NCI-H2196 (cell line): ENCODE data around the gene SORCS2.

ENCODE experiments used
- DNase-seq: peaks from one replicate; lab custom pipeline; 2025; ENCODE audit not compliant: unreplicated experiment; lab: John Stamatoyannopoulos, UW

The SORCS2 gene

DNA sequence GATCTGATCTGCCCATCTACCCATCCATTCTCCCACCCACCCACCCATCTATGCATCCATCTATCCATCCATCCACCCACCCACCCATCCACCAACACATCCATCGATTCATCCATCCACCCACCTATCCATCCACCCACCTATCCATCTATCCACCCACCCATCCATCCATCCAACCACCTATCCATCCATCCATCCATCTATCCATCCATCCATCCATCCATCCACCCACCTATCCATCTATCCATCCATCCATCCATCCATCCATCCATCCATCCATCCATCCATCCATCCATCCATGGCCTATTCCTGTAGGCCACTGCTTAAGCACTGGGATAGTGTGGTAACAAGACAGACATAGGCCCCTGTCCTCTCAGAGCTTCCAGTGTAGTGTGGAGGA lies 69.8 kb downstream of the SORCS2 start:
- no peak for DNase-seq

DNA sequence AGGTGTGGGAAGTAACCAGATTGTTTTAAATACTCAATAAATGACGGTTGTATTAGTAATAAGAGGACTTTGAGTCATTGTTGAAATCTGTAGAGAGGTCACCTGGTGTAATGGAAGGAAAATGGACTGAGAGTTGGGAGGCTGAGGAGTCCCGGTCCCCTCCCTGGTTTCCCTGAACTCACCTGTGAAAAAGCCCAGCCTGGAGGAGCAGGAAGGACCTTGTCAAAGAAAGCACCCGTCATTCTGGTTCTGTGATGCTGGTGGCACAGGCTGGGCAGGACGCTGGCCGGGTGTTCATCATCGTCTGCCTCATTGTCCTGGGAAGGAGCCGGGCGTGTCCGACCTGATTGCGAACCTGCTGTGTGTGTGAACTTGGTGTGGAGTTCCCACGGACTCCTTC lies 70.8 kb downstream of the SORCS2 start:
- DNase-seq, result no peak

DNA sequence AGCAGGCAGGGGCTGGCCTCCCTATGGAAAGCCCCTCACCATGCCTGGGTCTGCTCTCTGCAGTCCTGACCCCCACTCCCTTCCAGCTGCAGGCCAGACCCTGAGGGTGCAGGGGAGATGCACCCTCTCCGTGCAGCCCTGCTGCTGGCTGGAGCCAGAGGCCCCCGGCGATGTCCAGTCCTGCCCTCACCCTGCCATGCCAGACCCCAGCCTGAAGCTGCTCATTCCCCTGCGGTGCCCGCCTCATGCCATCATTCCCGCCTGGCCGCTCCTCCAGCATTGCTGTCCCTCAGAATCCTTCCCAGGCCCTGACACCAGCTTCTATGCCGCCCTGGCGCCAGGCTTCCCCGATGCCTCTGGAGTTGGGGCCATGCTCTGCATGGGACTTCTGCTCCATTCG lies 72.4 kb downstream of the SORCS2 start:
- no peak for DNase-seq

DNA sequence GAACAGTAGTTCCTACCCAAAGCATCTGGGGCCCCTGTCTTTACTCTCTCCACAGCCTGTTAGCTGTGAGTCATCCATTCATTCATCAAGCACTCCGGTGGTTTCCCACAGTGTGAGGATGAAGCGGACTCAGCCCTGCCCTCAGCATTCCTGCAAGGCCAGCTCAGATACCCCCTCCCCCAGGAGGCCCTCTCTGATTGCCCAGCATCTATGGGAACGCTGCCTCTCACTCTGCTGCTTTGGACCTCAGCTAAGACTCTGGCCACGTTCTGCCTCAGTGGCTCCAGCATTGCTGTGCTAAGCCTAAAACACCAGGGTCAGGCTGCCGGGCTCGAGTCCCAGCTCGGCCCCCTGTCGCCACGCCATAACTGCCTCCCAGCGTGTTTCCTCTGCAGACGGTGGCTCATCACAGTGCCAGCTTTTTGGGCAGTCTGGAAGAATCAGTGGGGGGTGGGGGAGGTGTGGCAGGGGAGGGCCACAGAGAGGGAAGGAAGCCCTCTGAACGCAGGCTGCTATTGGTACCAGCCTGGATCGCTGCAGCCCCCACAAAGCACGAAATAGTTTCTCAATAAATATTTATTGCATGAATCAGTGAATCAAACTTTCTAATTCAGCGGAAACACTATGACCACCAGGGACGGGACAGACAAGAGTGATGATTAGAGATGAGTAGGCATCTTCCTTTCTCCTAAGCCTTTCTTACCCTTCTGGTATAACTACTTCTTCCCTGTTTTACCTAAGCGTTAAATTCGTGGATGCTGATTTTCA lies 74.4 kb downstream of the SORCS2 start:
- DNase-seq, result no peak

DNA sequence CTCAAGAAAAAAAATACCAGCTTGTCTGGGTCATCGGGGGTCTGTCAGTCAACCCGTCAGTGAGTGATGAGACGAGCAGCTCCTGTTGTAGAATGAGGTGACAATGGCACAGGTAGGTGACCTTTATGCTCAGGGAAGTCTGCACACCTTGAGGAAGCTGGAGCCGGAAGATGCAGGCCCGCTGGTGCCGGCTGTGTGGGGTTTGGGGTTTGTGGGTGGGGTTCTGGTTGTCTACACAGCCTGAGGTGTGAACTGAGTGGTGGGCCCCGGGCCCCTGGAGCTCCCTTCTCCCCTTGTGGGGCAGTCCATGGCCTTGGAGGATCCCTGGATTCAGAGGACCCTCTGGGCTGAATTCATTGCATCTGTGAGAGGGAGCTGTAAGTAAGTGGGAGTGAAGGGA lies 75.5 kb downstream of the SORCS2 start:
- DNase-seq, result no peak

DNA sequence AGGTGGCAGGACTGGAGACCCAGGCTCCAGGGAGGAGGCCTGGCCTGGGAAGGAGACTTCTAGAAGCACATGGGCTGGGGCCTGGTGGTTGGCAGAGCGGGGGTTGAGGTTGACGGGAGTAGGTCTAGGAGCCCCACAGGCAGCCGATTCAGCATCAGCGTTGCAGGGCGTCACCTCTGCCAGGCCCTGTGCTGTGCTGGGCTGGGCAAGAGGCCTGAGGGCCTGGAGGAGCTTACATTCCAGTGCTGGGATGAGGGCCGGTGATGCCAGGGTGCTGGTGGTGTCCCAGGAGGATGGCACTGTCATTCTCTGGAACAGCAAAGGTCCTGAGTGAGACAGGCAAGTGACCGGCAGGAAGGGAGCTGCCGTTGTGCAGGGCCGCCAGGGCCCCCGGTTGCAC lies 76.6 kb downstream of the SORCS2 start:
- DNase-seq, result no peak

DNA sequence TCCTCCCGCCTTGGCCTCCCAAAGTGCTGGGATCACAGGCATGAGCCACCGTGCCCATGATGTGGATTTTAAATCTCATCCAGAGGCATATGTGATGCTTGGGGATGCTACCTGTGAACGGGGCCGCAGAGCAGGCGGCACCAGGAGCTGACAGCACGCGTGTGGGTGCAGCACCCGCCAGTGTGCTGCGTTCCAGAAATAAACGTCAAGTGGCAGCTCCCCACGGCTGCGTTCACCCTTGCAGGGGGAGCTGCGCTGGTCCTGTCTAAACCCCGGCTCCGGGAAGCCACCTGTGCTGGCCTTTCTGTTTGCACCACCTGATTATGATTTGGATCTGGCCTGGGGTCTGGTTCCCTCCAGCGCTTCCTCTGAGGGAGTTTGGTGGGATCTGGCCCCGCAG lies 77.8 kb downstream of the SORCS2 start:
- no peak for DNase-seq

DNA sequence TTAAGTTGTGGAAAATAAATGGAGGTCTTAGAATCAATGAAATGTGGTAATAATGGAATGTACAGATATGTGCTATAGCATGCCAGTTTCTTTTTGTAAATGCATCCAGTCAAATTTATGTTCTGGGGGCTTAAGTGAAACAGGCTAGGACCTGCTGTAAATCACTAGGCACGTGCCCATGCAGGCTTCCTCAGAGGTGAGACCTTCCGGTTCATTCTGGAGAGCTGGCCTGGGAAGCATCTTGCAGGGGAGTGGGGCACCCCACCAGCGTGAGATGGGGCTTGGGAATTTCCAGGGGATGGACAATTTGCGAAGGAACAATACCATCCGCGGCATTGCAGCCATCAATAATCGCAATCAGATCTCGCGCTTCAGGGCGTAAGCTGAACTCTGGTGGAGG lies 80.1 kb downstream of the SORCS2 start:
- DNase-seq, result no peak

DNA sequence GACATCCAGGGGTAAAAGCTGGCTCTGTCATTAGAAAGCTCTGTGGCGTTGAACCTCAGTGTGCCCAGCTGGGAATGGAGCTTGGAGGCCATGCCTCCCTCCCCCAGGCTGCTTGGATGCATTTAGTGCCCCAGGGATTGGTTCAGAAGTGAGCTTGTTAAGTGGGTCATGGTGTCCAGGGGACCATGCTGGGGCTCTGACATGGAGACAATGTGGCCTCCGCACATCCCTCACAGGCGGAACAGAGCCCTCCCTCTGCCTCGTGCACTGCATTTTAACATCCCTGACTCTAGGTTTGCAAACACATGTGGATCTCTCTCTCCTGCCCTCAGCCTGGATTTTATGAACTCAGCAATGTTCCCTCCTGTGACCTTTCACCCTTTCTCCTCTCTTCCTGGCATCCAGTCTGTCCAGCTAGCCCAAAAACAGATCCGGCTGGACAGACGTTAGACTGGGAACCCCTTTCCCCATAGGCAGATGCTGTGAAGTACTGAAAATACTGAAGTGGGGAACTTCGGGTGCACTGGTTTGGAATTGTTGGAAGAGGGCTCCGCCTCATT lies 81.5 kb downstream of the SORCS2 start:
- DNase-seq, result no peak

DNA sequence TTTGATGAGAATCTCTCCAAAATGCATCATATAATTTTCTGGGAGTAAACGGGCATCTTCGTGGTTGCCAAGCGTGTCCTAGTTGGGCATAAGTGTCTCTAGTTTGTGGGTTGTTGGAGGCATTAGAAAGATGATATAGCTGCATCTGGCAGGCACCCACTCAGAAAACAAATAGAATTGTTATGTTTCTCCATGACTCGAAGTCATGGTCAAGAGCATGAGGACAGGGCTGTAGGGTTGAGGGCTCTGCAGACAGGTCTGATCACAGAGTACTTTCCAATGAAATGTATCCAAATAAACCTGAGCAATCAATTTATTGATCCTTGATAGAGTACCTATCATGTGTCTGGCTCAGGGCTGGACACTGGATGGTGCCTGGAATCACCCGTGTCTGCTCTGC lies 82.7 kb downstream of the SORCS2 start:
- DNase-seq, result no peak

DNA sequence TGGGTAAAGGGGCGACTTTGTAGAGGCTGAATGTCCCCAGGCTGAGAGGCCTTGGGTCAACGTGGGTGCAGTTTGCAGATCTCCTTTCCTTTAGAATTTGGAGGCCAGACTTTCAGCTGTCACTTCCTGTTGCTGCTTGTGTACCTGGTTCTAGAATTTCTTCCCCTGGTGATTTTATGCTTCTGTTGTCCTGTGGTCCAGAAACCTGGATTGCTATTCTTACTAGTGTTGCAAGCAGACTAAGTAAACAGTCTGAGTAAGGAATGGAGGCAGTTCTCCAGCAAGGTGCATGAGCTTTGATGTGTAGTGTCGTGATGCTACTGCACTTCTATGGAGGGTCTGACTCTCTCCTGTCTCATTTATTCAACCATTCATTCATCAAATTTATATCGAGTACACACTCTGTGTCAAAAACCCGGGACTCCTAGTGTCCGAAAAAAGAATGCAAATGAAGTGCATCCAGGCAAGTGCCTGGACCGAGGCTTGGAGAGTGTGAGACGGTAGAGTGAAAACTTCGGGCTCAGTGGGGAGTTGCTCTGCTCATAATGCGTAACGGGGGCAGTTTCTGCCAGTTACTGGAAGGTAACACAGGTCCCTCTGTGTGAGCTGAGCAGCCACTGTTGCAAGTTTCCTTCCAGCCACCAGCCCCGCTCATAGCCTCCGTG lies 83.3 kb downstream of the SORCS2 start:
- DNase-seq, result no peak

DNA sequence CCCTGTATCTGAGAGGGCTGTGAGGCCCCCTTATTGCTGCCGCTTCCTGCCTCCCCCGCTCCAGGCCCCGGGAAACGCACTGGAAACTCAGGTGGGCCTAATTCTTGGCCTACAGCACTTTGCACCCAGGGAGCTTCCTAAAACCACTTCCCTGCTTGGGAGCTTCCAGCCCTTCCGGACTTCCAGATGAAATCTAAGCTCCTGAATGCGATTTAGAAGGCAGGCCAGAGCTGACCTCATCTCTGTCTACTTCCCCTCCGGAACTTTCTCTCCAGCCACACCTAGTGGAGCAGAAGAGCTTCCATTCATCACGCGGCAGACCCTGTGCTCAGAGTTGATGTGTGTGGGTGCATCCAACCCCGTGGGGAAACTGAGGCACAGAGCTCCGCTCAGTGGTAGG lies 84.2 kb downstream of the SORCS2 start:
- no peak for DNase-seq

DNA sequence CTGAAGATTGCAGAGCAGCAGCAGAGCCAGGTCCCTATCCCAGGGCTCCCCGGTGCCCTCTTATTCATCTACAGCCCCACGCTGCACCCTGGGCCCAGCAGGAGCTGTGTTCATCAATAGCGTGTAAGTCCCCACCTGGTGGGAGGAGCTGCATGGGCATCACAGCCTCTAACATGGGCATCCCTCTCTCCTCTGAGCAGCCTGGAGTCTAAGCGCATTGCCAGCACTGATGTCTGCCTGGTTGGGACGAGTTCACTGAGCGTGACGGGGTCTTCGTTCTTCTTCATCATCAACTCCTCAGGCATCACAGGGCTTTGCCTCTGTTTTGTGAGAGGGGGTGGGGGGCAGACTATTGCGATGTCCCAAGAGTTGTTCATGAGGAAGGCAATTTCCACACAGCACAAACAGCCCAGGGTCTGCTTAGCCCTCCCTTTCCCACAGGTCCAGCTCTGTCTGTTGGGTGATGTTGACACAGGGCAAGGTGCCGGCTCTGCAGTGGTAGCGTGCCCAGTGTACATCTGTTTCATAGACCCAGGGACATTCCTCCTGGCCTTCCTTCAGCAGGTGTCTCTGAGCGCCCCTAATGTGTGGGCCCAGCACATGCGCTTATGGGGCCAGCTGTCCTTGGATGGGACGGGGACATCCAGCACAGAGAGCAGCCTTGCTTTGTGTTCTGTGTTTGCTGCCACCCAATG lies 85.9 kb downstream of the SORCS2 start:
- no peak for DNase-seq

DNA sequence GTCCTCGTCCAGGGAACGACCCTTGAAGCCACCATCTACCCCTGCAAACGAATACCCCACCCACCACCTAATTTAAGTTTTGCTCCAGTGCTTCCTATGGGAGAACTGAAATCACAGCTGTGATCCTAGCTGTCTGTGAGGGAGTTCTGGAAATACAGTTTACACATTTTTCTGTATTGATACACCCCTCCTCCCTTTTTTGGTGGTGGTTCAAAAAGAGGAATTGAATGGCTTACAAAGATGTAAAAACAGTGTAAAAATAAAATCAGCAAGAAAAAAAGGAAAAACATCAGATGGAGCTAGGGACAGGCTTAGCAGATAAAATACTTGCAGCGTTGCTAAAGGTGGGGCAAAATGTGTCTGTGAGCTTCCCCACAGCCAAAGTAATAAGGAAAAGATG lies 86.6 kb downstream of the SORCS2 start:
- DNase-seq, result no peak

DNA sequence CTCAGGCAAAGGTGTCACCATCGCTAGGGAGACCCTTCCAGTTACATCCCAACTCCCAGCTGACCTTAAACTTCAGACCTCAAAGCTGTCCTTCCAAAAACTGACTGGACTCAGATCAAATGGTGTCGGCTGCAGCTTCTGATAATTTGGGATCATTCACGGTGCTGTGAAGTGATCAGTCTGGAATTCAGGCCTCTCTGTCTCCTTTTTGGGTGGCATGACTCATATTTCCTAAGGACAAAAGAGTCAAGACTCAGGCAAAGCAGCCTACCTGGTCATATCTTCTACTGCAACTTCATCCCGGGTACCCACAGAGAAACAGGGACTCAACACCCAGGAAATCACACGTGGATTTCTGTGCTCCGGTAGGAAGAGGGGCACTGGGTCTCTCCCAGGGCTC lies 87.6 kb downstream of the SORCS2 start:
- no peak for DNase-seq

DNA sequence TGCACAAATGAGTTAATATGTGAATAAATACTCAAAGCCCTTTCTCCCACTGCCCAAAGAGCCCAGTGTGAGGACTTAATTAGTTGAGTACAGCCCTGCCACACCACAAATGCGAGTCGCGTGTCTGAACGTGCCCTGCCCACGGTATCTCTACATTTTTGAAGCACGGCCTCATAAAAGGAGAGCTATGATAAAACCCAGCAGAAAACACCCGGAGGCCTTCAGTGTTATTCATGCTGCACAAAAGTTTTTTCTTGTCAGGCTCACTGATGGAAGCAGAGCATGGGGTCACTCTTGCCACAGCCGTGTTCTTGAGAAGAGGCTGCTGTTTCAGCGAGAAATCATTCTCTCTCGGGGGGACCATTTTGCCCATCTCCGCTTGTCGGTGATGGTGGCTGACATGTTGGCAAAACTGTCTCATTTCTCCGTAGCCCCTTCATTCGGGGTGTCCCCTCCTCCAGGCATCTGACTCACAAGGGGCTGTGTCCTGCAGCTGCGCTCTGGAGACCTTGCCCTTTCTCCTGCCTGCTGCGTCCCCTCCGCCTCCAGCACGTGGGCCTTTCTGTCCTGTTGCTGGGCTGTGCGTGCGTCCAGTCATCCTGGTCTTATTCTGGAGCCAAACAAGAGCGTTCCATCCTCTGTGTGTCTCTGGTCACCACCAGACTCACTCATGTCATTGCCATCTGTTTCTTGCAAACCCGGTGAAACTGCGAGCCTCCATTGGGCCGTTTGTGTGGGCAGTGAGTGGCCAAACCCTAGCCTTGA lies 88.8 kb downstream of the SORCS2 start:
- no peak for DNase-seq

DNA sequence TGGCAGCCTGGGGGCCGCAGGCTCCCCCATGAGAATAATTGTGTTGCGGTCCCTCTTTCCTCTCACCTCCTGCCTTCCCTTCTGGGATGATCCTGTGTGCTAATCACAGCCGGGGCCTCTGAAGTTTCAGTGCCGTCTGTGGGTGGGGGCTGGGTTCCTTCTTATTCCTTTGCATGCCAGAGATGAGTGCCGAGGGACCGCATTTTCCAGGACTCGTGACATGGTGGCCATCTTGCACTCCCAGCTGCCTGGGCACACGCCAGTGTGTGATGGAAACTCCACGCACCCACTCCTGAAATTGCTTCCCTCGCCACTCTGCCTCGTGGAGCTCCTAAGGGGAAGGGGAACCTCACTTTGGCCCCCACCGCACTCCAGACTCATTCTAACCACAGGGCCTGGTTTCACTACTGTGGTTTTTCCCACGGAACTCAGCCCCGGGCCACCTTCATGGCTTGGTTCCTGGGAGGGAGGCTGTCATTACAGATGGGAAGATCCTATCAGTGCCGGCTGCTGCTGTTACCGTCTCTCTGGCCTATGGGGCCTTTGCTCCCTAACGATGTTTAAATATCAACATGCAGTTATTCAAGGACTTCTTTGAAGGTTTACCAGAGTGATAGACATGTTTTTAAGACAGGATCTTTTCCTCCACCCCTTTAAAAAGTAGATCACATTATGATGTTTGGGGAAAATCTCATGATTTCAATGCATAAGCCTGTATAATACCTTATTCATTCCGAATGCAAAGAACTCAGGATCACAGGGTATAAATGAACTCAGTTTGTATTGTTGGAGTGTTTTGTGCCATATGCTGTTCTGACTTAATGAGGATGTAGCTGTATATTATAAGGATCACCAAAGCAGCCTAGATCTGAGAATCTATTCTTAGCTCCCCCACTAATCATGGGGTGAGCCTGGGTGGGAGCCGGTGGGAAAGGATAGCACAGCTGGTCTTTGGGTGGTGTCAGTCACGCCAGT lies 89.6 kb downstream of the SORCS2 start:
- no peak for DNase-seq

DNA sequence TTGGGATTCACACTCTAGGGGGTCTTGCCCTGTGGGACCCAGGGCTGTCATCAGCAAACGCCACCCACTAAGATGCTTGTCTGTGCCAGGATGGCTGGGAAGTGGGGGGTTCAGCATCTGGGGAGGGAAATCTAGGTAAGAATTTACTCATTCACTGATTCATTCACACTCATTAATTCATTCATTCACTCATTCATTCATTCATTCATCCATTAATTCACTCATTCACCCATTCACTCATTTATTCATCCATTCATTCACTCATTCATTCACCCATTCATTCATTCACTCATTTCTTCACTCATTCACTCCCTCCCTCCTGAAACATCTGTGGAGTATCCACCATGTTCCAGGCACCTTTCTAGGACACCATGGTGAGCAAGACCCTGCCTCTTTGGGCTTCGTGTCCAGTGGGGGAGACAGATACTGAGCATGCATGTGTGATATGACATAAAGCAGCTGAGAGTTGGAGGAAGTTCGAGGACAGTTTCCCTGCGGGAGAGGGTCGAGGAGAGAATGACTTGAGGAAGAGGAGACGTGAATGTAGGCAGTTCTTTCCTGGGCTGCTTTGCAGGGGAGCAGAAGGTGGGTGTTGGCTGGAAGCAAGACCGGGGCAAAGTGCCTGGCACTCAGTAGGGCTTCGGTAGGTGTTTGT lies 90.6 kb downstream of the SORCS2 start:
- no peak for DNase-seq

DNA sequence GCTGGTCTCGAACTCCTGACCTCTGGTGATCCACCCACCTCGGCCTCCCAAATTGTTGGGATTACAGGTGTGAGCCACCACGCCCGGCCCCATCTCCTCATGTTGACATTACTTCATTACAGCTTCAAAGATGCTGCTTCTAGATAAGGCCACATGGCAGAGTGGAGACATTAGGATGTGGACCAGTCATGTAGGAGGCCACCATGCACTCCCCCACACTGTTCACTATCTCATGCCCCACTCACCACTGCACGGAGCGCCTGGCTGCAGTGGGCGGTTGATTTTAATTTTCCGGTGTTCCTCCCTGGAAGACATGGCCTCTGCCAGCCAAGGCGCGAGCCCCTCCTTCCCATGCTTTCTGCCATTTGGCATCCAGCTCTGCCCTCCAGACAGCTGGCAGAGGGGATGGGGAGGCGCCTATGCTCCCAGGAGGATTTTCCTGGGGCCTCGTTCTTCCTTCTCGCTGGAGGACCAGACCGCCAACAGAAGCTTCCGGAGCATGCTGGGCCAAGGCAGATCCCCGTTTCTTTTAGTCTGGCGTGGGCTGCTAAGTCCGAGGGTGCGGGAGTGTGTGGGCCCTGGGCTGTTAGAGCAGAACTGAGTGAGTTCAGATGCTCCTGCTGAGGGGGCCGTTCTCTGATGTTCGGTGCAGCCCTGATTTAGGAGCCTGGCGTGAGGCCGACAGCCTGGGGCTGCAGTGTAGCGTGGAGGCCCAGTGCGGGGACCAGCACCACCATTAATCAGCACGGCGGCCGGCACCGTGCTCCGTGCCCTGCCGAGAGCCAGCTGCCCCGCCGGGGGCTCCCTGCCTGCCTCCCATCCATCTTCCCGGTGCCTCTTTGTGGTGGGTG lies 93.1 kb downstream of the SORCS2 start:
- DNase-seq, result no peak
